HG03095 (cell line): Measurements from ENCODE around the gene CGNL1.

Experiments
- ATAC-seq: cut with Tn5 transposase; IDR thresholded peaks from one replicate; pipeline ENCODE4 v1.9.1; 2021; ENCODE audit warnings: moderate library complexity; ENCODE audit not compliant: unreplicated experiment

Gene CGNL1

GRCh38 chr15:57421551-57421950 is 45.2 kb downstream of the CGNL1 start:
- no peak for ATAC-seq

DNA sequence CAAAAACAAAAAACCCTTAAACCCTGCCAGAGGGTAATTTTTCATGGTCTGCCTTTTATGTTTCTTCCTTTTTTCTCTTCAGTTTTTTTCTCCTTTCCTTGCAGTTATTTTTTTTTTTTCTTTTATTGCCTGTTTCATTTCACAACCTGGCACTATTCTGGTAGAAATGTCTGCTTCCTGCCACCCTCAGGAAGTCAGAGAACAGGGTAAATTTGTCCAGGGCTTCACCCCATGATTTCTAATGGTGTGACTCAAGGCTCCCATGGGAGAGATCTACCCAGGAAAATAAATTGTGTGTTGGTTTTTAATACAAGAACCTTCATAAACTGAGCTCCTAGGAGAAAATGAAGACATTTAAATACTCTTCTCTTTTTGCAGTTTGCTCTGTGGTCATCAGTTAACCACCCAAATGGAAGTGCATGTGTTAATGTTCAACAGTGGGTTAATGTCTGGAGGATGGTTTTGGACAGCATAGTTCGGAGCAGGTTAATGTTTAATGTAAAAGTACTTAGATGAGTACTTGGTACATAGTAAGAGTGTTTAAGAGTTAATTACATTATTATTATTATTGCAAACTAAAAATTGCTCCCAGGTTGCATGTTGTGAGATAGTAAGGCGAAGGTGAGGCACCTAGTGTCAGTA is 45.9 kb downstream of the CGNL1 start:
- peak; percentile 82 for ATAC-seq

GRCh38 chr15:57423599-57424140 is 47.4 kb downstream of the CGNL1 start:
- no peak for ATAC-seq

GRCh38 chr15:57424628-57425405 is 48.5 kb downstream of the CGNL1 start:
- ATAC-seq, result no peak

- no peak for ATAC-seq
Observed at GRCh38 chr15:57425842-57426241, 49.5 kb downstream of the CGNL1 start.

GRCh38 chr15:57427367-57427821 is 51.1 kb downstream of the CGNL1 start:
- ATAC-seq, result no peak

DNA sequence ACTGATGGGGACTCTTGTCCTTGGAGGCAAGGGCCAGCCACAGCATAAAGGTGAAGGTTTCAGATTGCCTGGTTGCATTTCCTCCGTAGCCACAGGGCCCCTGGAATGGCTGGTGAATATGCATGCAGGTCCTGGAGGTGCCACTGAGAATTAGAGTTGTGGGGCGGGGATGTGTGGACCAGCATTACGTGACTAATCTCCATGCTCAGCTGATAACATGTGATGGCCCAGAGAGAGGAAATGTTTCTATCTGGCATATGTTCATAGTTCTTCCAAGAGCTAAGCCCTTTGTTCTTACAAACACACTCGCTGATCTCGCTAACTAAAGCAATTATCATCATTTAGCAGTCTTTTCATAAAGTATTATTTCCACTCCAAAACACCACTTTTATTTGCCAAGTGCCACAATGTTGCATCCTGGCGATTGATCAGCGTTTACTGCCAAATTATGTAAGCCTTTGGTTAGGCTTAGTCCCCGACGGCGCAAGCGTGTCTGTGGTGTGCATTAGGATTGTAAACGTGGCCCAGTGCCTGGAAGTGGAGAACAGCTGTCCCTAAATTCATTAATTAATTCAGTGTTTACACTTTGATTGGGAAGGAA is 55.9 kb downstream of the CGNL1 start:
- no peak for ATAC-seq

GRCh38 chr15:57436166-57436565 is 59.9 kb downstream of the CGNL1 start:
- no peak for ATAC-seq

DNA sequence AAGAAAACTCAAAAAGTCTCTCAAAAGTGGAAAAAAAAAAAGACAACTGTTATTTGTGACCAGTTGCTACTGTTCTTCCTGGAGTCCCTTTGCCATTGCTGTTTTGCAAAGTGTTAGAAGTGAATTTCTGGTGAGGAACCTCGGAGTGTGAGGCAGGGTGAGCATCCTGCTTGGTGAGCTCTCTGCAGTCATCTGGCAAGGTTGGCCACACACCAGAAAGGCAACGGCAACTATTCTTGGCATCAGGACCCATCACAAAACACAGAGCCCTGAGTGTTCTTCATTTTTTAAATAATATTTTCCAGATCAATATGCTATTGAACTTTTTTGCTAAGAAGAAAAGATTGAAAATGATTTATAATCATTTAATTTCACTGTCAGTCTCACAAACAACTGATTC is 60.7 kb downstream of the CGNL1 start:
- ATAC-seq, result no peak

DNA sequence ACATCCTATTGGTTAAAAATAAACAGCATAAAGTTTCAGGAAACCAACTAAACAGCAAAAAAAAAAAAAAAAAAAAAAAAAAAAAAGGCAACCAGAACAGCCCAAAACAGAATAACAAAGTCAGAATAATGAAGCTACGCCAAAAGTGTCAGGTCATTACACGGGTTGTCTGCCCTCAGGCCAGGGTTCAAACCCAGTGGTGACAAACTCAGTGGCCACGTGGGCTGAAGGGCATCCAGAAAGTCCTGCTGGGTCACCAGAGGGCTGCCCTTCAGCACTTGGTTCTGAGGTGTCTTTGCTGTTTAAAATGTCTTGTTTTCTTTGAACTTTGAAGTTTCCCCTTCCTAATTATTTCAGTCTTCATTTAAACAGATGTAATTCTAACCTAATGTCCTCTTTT is 61.3 kb downstream of the CGNL1 start:
- ATAC-seq, result no peak

DNA sequence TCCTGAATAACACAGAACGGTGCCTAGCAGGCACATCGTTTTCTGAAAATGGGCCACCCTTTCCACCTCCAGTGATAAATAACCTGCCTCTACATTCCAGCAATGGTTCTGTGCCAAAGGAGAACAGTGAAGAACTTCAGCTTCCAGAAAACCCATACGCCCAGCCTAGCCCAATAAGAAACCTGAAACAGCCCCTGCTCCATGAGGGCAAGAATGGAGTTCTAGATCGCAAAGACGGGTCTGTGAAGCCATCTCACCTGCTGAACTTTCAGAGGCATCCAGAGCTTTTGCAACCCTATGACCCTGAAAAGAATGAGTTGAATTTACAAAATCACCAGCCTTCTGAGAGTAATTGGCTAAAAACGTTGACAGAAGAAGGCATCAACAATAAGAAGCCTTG is 61.9 kb downstream of the CGNL1 start:
- ATAC-seq, result no peak

GRCh38 chr15:57439128-57440027 is 63.1 kb downstream of the CGNL1 start:
- ATAC-seq, result no peak

GRCh38 chr15:57440167-57440566 is 63.9 kb downstream of the CGNL1 start:
- no peak for ATAC-seq

DNA sequence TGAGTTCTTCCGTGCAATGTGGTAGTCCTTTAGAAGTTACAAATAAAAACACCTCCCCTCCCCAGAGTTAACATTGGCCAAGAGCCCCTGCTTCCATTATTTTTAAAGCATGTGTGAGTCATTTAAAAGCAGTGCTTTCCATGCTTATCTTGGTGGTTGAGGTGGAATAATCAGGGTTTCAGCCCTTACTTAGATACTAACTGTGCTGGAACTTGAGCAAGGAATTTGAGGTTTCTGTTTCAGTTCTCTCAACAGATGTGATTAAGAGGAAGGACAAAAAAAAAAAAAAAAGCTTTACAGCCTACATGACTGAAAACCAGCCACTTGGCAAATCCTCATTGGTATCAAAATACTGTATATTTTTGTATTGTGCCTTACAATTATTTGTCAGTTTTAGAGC is 64.5 kb downstream of the CGNL1 start:
- ATAC-seq, result no peak

DNA sequence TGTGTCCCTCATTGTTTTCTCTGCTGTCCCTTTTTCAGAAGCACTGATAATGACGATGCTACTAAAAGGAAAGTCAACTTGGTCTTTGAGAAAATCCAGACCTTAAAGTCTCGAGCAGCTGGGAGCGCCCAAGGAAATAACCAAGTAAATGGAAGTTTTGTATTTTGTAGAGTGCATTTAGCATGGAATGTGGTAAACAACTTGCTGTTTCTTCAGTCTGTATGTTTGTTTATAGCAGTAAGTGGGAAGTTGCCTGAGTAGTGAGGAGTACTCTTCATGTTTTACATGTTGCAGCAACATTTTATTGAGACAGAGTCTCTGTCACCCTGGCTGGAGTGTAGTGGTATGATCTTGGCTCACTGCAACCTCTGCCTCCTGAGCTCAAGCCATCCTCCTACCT is 66.0 kb downstream of the CGNL1 start:
- ATAC-seq, result no peak

- no peak for ATAC-seq
Observed at GRCh38 chr15:57443486-57443885, 67.2 kb downstream of the CGNL1 start.

DNA sequence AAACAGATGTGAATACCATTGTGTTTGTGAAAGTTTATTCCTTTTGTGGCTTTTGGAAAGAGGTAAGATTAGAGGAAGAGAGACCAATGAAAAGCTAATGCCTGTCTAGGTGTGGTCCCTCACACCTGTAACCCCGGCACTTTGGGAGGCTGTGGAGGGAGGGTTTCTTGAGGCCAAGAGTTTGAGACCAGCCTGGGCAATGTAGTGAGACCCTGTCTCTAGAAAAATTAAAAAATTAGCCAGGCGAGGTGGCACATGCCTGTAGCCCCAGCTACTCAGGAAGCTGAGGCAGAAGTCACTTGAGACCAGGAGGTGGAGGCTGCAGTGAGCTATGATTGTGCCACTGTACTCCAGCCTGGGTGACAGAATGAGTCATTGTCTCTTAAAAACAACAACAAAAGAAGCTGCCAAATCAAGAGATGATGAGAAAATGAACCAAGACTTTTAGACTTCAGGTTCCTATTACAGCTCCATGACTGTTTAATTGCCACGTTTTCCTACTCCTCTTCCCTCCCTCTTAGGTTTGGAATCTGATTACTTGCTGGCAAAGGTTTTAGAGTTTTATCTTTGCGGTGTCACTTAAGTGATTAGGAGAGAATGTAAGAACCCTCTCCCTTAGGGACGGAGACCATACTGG is 68.7 kb downstream of the CGNL1 start:
- ATAC-seq, result no peak

GRCh38 chr15:57445872-57446271 is 69.6 kb downstream of the CGNL1 start:
- ATAC-seq, result no peak

DNA sequence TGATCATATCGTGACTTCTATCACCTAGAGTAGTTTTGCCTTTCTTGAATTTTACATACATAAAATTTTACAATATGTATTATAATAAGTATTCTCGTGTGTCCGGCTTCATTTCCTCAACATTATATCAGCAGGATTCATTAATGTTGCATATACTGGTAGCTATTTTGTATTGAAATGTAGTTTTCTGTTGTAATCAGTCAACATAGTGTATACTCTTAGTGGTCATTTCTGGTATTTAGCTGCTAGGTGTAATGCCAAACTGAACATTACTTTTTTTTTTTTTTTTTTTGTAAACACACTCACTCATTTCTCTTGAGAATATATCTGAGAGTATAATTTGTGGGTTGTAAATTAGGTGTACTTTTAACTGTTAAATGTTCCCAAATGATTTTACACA is 70.1 kb downstream of the CGNL1 start:
- ATAC-seq, result no peak

GRCh38 chr15:57451555-57451954 is 75.2 kb downstream of the CGNL1 start:
- no peak for ATAC-seq
